Stimulated activated CD4-positive, alpha-beta T cell treated with anti-CD3 and anti-CD28 coated beads, Interleukin-1b, Interleukin-23, amount 100 ng/mL, for 24 hours (primary cell): ENCODE data around the gene OR10H3.
"Not testable (repeated sequence)": the region's sequence is repeated elsewhere in the genome, so short reads cannot be mapped to it uniquely, and the experiment has no call there.

ENCODE experiments used
- DNase-seq, 4 experiments: peaks; one replicate each; pipeline ENCODE4 v3.0.0-alpha.2; 2020; ENCODE audit warnings: low read depth in 4 of 4, low spot score in 1 of 4

Gene OR10H3

DNA sequence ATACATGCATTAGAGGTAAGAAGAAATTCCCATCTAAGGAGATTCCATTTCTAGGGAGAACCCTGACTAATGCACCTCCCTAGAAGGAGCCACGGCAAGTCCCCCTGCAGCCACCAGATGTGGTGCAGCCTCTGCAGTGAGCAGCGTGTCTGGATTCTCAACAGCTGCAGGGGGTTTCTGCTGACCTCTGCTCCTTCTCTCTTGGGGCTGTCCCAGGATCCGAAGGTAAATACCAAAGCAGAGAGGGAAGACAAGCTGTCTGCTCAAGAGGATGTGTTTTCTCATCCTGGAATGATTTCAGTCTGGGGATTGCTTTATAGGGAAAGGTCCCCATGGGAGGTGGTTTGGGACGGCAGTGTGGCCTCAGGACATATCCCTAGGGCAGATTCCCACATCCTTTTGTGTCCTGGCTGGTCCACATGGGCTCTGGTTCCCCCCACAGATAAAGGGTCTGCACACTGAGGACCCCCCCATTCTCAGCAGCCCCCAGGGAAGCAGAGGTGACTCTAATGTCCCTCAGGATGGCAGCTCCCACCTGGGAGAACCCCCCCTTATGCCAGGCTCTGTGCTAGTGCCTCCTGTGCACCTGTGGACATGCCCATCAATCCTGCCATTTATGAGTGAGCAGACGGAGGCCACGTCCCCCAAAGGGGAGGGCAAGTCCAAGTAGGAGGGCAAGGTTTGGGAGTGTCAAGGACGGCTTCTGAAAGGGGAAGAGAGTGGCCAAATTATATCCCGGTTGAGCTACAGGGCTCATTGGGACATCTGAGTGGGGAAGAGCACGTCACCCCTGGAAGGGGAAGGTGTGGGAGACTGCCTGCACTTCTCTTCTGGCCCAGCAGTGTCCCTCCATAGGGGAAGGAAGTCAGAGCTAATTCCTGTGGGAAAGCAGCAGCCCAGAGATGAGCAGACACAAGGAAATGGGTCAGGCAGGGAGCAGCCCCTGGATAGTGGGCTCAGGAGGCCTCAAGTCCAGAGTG lies 39.5 kb downstream of the OR10H3 start:
- DNase-seq, result no peak

DNA sequence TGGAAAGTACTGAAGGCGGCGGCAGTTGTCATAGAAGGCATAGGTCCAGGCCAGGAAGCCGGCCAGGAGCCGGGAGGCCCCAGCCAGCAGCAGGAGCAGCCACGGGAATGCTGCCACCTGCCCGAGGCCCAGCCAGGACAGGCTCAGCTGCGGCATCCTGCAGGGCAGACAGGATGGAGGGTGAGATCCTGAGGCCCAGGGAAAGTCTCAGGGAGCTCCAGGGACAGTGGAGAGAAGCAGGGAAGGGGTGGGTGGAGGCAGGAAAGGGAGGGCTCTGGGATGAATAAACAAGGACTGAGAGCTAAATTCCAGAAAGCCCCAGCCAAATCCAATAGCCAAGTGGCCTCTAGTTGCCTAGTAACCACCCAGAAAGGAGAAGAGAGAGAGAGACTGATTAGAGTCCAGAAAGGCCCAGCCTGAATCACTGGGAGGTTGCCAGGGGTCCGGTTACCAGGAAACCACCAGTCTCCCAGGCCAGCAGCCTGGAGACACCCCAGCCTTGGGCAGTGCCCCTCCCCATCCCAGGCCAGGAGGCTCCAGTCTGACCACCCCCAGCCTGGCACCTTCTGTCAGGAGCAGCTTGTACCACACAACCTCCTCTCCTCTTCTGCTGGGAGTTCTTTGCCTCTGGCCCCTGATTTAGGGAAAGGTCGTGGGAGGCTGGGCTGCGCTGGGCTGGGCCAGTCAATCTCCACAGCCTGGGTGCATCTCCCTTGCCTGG lies 42.1 kb downstream of the OR10H3 start:
- DNase-seq, result no peak

DNA sequence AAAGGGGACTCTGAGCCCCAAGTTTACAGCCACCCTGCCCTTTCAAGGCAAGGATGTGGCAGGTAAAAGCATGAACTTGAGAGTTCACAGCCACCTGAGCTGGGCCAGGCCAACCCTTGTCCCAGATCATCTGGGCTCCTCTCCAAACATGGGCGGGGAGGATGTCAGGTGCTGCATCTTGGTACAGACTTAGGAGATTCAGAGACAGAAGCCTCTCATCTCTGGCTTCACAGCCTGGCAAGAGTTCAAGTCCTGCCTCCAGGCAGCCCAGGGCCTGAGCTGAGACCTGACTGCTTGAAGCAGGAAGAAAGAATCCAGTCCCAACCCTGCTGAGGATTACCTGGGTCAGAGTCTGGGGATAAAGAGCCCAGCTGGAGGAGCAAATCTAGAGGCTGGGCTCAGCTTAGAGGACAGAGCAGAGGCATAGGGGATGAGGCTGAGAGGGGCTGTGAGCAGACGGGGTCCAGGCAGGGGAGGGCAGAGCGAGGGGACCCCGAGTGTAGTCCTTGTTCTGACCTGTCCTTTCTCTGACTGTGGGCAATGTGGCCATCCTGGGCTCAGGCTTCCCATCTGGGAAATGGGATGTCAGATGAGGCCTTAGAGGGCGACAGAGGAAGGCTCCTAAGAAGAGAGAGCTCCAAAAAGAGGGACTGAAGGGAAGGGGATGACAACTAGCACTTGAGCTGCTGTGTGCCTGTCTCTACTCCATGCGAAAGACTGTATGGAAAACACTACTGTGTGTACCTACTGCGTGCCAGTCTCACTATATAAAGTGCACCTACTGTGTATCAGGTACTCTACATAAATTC lies 43.0 kb downstream of the OR10H3 start:
- DNase-seq, result no peak

DNA sequence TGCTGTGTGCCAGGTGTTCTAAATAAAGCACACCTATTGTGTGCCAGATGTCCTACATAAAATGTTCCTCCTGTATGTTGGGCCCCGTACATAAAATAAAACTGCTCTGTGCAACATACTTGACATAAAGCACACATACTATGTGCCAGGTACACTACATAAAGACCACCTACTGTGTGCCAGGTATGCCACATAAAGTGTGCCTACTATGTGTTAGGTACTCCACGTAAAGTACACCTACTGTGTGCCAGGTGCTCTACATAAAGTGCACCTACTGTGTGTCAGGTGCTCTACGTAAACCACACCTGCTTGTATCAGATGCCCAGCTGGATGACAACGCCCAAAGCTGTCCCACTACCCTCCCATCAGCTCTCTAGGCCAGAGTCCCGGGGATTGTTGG lies 43.9 kb downstream of the OR10H3 start:
- no peak for DNase-seq

DNA sequence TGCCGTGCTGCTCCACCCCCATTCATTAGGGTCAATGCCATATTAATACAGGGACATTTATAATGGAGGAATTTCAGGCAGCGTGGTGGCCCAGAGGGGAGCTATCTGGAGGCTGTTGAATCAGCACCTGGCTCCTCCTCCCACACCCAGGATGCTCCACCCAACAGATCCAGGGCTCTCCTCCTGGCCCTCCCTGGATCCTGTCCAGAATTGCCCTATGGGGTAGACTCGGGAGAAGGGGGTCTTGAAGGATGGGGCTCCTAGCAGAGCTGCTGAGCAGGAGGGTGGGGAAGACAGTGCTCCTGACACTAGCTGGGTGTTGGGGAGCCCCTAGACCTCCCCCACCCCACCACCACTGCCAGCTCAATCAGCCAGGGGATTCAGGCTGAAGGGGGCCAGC lies 44.4 kb downstream of the OR10H3 start:
- DNase-seq, result no peak

DNA sequence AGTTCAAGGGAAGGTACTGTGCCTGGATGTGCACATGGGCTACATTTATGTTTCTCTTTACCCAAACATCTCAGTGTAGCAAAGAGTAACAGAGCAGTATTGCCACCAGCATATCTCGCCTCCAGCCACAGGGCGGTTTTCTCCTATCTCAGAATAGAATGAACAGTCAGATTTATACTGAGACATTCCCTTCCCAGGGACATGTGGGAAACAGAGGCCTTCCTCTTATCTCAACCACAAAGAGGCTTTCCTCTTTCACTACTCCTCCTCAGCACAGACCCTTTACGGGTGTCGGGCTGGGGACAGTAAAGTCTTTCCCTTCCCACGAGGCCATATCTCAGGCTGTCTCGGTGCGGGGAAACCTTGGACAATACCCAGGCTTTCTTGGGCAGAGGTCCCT lies 45.1 kb downstream of the OR10H3 start:
- not testable (repeated sequence) for DNase-seq

DNA sequence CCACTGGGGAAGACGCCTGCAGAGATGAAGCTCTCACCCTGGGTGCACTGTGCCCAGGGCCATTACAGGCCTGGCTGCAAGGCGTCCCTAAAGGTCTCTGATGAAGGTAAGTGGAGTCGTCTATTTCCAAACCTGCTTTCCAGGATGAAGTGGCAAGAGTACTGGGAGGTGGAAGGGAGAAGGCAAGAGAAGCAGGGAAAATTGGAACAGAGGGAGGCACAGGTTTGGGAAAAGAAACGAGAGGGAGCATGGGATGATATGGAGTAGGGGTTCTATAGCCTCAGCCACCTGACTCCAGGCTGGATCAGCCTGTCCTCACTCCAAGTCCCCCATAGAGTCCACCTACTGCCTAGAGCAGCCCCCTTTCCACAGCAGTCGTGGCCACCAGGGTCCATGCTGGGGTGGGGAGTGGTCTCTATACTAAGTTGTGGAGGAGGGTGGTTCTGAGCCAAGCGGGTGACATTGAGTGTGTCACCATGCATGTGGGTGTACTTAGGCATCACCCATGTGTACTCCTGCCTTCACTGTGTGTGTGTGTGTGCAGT lies 49.9 kb downstream of the OR10H3 start, which contains the start of gene OR10H5:
Gene OR10H5 (plus strand): TSS at position 51 of the 545 bp plus-strand sequence. CDS start 6,388 bp downstream, outside the sequence.
- no peak for DNase-seq

DNA sequence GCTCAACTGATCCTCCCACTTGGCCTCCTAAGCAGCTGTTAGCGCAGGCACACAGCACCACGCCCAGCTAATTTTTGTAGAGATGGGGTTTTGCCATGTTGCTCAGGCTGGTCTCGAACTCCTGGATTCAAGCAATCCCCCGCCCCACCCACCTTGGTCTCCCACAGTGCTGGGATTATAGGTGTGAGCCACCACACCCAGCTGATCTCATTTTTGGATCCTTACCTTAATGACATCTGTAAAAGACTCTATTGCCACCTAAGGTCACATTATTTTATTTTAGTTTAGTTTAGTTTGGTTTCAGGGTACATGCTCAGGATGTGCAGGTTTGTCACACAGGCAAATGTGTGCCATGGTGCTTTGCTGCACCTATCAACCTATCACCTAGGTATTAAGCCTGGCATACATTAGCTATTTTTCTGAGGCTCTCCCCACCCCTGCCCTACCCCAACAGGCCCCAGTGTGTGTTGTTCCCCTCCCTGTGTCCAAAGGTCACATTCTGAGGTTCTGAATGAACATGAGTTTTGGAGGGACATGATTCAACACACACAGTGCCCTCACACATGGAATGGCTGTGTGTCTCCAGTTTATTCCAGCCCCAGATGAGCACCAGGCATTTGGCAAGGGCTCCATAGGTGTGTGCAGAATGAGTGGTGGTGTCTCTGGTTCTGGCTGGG lies 50.9 kb downstream of the OR10H3 start:
- no peak for DNase-seq

DNA sequence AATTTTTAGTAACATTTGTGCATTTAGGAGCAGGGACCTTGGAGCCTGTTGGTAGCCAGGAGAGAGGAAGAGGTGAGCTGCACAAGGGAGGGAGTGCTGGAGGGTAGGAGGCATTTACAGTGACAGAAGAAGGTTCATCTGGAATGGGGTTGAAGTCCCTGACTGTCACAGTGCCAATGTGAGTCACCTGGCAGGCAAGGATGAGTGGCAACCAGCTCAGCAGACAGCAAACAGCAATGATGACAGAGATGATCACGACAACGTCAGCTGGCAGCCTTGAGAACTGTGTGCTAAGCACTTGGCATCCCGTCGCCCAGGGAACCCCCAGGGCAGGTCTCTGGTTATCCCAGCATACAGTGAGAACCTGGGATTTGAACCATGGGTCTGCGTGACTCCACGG lies 52.3 kb downstream of the OR10H3 start:
- DNase-seq, result no peak
